GM19328 (cell line): ENCODE data around the gene KCTD12.

Experiments used
- ATAC-seq: cut with Tn5 transposase; IDR thresholded peaks from one replicate; pipeline ENCODE4 v1.9.1; 2021; ENCODE audit warnings: mild to moderate bottlenecking, moderate library complexity; ENCODE audit not compliant: unreplicated experiment

The KCTD12 gene

DNA sequence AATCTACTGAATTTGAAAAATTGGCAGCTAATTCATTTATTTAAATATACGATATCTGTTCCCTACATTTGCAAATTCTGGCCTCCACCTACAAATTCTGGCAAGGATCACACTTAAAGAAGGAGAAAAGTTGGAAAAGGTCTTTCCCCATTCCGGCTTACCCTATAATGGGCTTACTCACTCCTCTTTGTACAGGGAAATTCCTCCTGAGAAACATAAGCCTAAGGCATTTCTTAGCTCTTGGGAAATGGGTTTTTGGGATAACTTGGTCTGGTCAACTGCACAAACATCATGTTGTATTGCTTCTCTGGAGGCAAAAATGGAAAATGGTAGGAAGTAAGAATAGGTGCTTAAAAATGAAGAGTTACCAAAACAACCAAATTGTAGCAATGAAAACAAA is 25.5 kb downstream of the KCTD12 start:
- no peak for ATAC-seq

DNA sequence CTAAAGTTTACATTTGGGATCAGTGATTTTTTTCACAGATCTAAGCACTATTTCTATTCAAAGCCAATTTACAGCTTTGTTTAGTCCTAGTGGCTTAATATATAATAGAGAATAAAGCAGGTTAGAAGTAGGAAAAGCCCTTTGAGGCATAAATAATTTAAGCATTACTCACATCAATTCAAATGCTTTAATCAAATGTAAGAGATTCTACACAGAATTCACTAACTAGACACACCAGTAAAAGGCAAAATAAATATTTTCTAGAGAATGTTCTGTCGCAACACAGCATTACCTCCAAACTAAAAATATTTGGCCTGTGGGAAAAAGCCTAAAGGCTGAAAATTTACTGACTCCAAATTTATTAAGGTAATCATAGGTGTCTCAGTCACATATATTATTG is 31.3 kb downstream of the KCTD12 start:
- no peak for ATAC-seq

DNA sequence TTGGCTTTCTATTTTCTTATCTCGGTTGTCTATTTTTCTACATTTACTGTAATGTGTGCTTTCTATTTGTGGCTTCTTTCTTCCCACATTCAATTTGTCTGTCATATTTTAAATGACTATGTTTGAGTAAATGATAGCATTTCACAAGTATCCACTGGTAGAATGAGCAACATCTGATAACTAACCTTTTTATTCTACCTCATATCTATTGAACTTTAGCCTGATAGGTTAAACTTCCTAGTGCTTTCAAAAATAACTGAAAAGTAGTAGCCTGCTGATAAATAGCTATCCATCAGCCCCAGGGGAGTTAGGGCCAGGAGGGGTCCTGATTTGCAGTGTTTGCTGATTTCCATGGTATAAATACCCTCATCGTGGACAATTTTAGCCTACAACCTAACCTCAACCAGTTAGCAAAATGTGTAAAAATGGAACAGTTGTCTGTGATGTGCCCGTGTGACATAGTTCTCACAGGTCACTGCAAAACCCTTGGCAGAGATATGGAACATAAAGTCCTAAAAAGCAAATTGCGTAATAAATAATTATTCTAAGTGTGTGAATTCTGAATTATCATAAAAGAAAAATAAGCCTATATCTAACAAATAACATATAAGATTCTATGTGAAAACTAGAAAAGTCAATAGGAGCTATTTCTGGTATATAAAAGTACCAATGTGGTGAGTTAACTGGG is 32.1 kb downstream of the KCTD12 start:
- ATAC-seq = no peak

DNA sequence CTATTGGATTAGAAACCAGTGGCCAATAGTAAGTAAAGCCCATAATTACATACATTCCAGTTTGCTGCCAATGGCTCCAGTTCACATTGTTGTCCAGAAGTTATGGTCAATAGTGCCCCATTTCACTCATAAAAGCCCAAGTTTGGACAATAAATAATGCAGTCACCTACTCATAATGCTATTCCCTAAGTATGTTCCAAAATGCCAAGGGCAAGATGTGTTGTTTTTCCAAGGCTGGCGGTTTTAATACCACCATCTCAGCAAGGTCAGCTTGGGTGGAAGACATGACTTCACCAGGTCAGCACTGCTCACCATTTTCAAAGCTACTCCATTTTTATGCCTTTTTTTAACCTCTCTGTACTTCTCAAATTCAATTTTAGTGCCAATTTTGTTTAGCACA is 32.7 kb downstream of the KCTD12 start:
- ATAC-seq = no peak

DNA sequence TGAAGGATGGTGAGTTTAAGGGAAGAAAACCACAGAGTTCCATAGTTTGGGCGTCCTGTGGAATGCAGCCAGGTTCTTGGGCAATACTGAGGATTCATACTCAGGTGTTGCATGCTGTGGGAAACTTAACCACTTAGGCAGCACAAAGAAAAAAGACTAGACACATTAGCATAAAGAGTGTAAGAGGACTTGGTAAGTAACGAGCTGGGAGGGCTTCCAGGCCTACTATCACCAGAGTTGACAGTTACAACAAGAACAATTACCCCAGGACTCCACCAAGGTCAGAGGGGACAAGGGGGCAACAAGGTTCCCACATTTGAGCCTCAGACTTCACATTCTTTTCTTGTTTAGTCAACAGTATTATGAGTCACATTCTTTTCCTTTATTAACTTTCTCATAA is 33.2 kb downstream of the KCTD12 start:
- no peak for ATAC-seq

DNA sequence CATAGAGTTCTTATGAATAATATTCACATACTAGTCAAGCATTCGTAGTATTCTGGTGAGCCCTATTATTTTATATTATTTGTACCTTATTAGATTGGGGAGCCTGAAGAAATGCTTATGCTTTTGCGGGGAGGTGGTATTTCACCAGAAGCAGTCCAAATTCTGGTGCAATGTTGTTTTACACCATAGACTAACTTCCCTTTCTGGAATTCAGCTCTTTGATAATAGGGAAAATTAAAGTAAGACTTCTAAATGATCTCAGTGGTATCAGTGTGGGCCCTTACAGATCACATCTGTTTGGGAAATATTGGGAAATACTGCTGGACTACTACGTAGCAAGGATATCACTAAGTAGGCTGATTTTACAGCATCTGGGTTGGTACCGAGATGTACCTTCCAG is 34.2 kb downstream of the KCTD12 start:
- ATAC-seq = no peak

DNA sequence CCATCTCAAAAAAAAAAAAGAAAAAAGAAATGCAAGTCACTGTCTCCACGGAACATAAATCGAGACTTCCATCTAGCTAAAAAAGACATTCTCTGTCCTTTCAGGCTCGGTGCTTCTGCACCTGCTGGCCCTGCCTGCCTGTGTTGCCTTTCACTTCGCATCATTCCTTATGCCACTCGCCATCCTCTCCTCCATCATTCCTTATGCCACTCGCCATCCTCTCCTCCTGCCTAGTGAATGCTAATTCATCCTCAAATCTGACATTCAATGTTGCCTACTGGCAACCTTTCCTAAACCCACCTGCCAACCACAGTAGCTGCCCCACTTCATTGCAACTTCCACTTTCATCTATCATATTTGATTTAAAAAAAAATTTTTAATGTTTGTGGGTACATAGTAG is 36.7 kb downstream of the KCTD12 start:
- ATAC-seq = no peak

DNA sequence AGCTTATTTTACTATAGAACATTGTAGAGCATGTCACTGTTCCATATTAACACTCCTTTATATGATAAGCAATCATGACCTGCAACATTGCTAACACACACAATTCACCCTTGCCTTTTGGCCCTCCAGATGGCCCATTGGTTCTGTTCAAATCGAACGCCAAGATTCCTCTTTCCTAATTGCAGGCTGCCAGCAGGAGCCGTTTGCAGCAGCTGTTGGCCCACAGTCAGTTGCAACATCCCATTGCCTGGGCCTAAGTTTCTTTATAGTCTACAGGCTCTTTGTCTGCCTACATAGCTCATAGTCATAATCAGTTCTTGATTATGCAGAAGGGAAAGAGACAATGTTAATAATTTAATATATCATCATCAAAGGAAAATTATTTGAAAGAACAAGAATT is 37.6 kb downstream of the KCTD12 start:
- ATAC-seq = no peak

DNA sequence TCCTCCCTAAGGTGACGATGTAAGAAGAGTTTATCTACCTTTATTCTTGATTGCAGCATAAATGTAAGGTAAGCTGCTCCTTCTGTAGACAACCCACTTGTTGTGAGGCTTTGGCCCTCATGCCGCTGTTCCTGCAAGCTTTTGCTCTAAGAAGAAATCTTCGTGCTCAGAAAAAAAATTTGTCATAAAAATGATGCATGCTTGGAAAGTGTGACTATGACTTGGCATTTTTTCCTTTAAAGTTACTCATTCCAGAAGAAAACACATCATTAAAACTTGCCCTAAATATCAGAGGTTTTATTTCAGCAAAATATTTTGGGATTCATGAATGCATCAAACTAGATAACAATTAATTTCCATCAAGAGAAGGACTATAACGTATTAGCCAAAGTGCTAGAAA is 39.8 kb downstream of the KCTD12 start:
- no peak for ATAC-seq

DNA sequence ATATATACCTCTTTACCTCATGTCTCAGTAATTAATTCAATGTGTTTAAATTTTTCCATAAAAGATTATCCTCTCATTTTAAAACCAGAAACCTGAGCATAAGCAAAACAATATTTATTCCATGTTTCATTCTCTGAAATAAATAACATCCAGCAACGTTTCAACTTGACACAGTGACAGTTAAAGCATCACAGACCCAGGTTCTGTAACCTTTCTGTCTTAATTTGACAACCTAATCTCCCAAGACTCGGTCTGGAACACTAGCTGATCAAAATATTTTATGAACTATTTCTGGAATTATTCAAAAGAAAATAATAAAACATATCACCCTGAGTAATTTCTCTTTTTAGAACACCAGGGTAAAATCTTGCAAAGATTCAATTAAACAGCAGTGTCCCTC is 40.3 kb downstream of the KCTD12 start:
- no peak for ATAC-seq

DNA sequence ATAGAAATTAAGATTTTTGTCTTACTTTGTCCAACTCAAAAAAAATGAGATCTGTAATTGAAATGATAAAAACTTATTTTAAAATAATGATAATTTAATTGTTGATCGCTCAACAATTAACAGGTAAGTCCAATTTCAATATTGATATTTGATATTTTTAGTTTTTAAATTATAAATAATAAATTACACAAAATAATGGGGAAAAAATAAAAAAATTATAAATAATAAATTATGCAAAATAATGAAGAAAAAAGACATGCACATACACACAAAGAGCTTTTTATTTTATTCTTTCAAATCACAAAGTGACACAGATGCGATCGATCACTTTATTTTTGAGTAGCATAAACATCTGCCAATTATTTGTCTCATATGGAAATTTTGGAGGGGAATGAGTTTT is 40.8 kb downstream of the KCTD12 start:
- no peak for ATAC-seq

DNA sequence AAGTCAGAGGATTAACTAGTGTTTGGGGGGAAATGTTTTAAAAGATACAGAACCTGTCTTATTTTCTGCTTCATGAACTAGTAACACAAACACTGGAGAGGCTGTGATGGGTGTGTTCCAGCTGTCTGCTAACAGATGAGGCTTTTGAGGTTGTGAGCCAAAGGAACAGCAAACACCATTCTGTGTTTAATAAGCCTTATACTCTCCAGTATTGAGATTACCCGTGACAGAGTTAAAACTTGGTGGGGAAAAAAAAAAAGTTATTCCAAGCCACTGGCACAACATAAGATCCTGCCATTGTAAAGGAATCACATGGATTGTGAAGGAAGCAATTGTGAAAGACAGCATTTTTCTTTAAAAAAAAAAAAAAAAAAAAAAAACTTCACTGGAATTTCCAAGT is 48.4 kb downstream of the KCTD12 start:
- no peak for ATAC-seq

DNA sequence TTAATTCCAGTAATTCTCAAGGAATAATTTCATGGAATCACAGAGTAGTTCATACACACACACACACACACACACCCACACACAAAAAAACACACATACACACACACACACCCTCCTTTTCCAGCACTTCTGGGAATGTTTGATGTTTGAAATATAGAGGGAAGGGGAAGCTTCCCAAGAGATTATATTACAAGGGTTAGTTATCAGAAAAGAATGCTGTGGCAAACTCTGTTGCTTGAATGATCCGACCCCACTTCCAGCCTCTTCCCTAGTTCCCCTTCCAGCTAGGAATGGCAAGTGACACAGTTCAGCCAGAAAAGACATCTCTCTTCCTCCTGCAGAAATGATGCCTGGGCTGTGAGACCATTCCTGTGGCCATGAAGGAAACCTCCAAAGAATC is 49.9 kb downstream of the KCTD12 start:
- ATAC-seq = no peak

DNA sequence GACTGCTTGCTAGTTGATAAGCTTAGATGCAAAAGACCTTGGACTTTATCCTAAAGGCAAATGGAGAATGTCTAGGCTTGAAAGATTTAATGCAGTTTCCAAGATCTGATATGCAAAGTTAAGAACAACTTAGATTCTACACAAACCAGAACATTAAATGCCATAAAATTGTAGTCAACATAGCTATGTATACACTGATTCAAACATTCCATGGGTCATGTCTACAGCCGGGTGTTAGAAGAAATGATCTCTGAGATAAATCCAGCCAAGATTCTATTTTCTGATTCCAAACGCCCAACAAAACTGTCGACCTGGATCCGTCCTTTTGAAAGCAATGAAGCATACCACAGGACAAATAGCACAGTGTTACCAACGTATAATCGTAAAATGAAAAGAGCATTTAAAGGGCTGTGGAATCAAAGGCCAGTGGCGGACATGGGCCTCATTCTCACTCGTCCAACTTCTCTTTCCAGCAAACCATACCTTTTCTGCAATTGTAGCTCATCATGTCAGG is 52.7 kb downstream of the KCTD12 start:
- no peak for ATAC-seq

DNA sequence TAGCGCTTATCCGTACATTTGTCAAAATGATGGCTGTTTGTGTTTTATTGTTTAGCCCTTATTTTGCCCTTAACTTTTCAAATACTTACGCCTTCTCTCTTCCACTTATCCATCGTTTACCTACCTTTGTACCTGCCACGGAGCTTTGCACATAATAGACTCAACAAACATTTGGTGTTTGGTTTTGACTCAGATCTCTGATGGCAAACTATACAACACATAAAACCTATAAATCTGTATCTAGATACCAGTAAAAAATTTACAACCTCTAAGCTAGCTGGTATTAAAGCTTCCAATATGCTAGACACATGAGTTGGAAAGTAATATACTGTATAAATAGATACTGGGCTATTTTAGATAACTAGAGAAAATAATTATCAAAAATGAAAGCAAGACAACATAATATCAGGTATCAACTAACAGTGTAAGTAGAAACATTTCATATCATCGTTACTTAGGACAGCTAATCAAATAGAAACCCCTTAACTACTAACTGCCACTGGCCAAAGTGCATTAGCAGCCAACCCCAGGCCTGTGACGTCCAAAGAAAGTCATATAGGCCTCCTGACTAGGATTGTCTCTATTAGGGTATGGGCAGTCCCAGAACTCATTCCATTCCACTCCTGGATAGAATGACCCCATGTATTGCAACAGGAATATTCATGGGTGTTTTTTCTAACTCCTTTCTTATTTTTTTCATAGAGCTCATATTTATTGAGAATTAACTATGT is 53.8 kb downstream of the KCTD12 start:
- ATAC-seq = no peak

DNA sequence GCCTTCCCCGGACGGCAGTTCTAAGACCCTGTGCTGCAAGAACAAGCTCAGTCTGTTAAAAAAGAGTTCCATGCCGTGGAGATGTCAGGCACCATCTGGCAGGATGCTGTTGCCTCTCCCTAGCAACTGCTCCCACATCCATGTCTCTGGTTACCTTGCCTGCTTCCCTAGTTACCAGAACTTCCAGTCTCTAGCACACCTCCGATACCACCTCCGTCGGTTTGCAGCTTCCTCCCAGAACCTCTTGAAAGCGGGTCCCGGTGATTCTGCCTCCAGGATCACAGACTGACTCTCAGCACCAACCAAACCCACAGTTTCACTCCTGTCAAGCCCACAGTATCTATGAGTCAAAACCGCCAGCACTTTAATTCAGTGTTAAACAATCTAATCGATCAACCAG is 55.4 kb downstream of the KCTD12 start:
- ATAC-seq = no peak
